ENCODE results near the gene CHD5. TPM values are rescaled to one million over a fixed set of nuclear protein-coding genes. Genes with fewer than 3 reads are reported as not detected.

CHD5 gene
- total RNA-seq (2022; extraction: Qiagen RNA extraction; ENCODE audit: low read depth), result 0.55 to 0.83 TPM (median 0.69 TPM) in 5 replicates

GRCh38 chr1:6180268-6180706 is at the start of gene CHD5:
Gene CHD5 (minus strand): TSS chr1:6180321. CDS start chr1:6180023, 298 bp downstream.

GRCh38 chr1:6205849-6206519 is 25.9 kb upstream of the CHD5 start, which contains the start of gene RNF207:
Gene RNF207 (plus strand): TSS chr1:6206119. CDS start chr1:6206536, 417 bp downstream.

GRCh38 chr1:6199298-6200187 is 19.4 kb upstream of the CHD5 start, which contains the start of gene RPL22:
Gene RPL22 (minus strand): TSS chr1:6199595. CDS start chr1:6199573, 22 bp downstream.

Other genes with a start within 250 kb of the CHD5 start
- gene NPHP4, start 187.9 kb downstream of the CHD5 start, total RNA-seq (2022; extraction: Qiagen RNA extraction; ENCODE audit: low read depth), result 4.2 to 5.6 TPM (median 4.6 TPM) in 5 replicates
- 7.2 to 10.5 TPM (median 9.2 TPM) in 5 replicates for gene KCNAB2, start 134.4 kb downstream of the CHD5 start, total RNA-seq (2022; extraction: Qiagen RNA extraction; ENCODE audit: low read depth)
- gene RPL22, start 19.3 kb upstream of the CHD5 start, total RNA-seq (2022; extraction: Qiagen RNA extraction; ENCODE audit: low read depth), result 316 to 492 TPM (median 454 TPM) in 5 replicates
- gene RNF207, start 25.8 kb upstream of the CHD5 start, total RNA-seq (2022; extraction: Qiagen RNA extraction; ENCODE audit: low read depth), result 15.6 to 22.3 TPM (median 19.3 TPM) in 5 replicates
- gene ICMT, start 55.6 kb upstream of the CHD5 start, total RNA-seq (2022; extraction: Qiagen RNA extraction; ENCODE audit: low read depth), result 46.0 to 57.4 TPM (median 55.8 TPM) in 5 replicates
- not detected in 5 replicates for gene HES3, start 63.9 kb upstream of the CHD5 start, total RNA-seq (2022; extraction: Qiagen RNA extraction; ENCODE audit: low read depth)
- gene GPR153, start 80.8 kb upstream of the CHD5 start, total RNA-seq (2022; extraction: Qiagen RNA extraction; ENCODE audit: low read depth), result 1.0 to 1.3 TPM (median 1.1 TPM) in 5 replicates
- gene ACOT7, start 213.4 kb upstream of the CHD5 start, total RNA-seq (2022; extraction: Qiagen RNA extraction; ENCODE audit: low read depth), result 52.7 to 77.7 TPM (median 72.7 TPM) in 5 replicates
- 2.3 to 3.5 TPM (median 3.0 TPM) in 5 replicates for gene HES2, start 239.6 kb upstream of the CHD5 start, total RNA-seq (2022; extraction: Qiagen RNA extraction; ENCODE audit: low read depth)
- 0.21 to 1.6 TPM (median 0.46 TPM) in 4 of 5 replicates, not detected in the other for gene ESPN, start 244.5 kb upstream of the CHD5 start, total RNA-seq (2022; extraction: Qiagen RNA extraction; ENCODE audit: low read depth)